Neural progenitor cell (in vitro differentiated cells): Measurements from ENCODE around the gene ZNF581.

Experiments used
- CTCF ChIP-seq: fragments of 200-600 bp; sonication (generic); IDR thresholded peaks from 2 replicates; pipeline ENCODE4 v1.5.1; 2017; ENCODE audit warnings: antibody characterized with exemption, mild to moderate bottlenecking
- EZH2phosphoT487 ChIP-seq: fragments of 200-600 bp; sonication (generic); IDR thresholded peaks from 2 replicates; pipeline ENCODE4 v1.6.1; 2017; ENCODE audit warnings: antibody characterized with exemption

- TF ChIP-seq EZH2phosphoT487 (no peak), CTCF (no peak)
Measured at GRCh38 chr19:55656988-55657747, 13.7 kb downstream of the ZNF581 start.
